Parathyroid adenoma (tissue), 2 donors: ENCODE results near the gene TTC21A.

ENCODE experiments used
- H2AFZ ChIP-seq: fragments of 300-600 bp; sonication (generic); one replicate; pipeline ENCODE4 v1.7.0; 2017; ENCODE audit warnings: antibody characterized with exemption, mild to moderate bottlenecking
- H3K27ac ChIP-seq: fragments of 300-600 bp; sonication (generic); one replicate; pipeline ENCODE4 v1.7.0; 2017
- H3K27me3 ChIP-seq: fragments of 300-600 bp; sonication (generic); one replicate; pipeline ENCODE4 v1.7.0; 2017; ENCODE audit warnings: low read length; ENCODE audit not compliant: control insufficient read depth, insufficient read depth
- H3K36me3 ChIP-seq: fragments of 300-600 bp; sonication (generic); one replicate; pipeline ENCODE4 v1.7.0; 2017; ENCODE audit warnings: low read length; ENCODE audit not compliant: control insufficient read depth, insufficient read depth
- H3K4me1 ChIP-seq: fragments of 300-600 bp; sonication (generic); one replicate; pipeline ENCODE4 v1.7.0; 2017; ENCODE audit warnings: control low read depth
- H3K4me2 ChIP-seq: fragments of 300-600 bp; sonication (generic); one replicate; pipeline ENCODE4 v1.7.0; 2017; ENCODE audit warnings: low read length
- H3K4me3 ChIP-seq: fragments of 300-600 bp; sonication (generic); one replicate; pipeline ENCODE4 v1.7.0; 2017; ENCODE audit warnings: low read depth, low read length
- H3K79me2 ChIP-seq: fragments of 300-600 bp; sonication (generic); one replicate; pipeline ENCODE4 v1.7.0; 2017; ENCODE audit warnings: control low read depth
- H3K9ac ChIP-seq: fragments of 300-600 bp; sonication (generic); one replicate; pipeline ENCODE4 v1.7.0; 2017; ENCODE audit warnings: mild to moderate bottlenecking
- H3K9me3 ChIP-seq: fragments of 300-600 bp; sonication (generic); one replicate; pipeline ENCODE4 v1.7.0; 2017; ENCODE audit warnings: low read length; ENCODE audit not compliant: control insufficient read depth
- CTCF ChIP-seq: fragments of 300-600 bp; sonication (generic); IDR thresholded peaks from one replicate; pipeline ENCODE4 v1.7.0; 2017; ENCODE audit warnings: antibody characterized with exemption, mild to moderate bottlenecking
- donor health status: primary hyperparathyroidism.

TTC21A gene

DNA sequence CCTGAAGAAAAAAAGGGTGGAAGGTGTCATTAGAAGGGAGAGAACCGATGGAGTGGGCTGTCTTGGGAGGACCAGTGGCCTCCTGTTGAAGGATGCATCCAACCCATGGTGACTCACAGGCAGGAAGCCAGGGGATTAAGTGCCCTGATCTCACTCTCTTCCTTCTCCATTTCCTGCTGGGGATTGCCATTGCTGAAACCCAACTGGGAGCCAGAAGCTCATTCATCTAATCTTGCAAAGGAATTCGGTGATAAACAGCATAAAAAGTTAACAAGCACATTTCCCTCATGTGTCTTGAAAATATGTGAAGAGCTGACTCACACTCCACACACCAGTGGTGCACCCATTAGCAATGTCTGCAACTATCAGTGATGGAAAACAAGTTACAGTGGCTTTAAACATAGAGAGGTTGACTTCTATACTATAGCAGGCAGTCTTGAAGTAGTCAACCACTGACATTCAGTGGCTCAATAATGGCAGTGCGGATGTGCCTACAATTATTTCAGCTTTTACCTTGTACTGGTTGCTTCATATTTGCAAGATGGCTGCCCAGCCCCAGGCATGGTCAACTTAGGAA lies 58.7 kb downstream of the TTC21A start:
- H3K4me3 ChIP-seq: no peak overlapping the region
- no peaks in the 10 kb centered on the region for H3K9me3 ChIP-seq
- no peaks in the 10 kb centered on the region for H3K27me3 ChIP-seq
- H3K79me2 ChIP-seq: no peaks in the 10 kb centered on the region
- TF ChIP-seq CTCF: no peak
- no peak overlapping the region for H3K9ac ChIP-seq
- H3K4me1 ChIP-seq: no peaks in the 10 kb centered on the region
- no peak overlapping the region for H3K4me2 ChIP-seq
- H2AFZ ChIP-seq: no peak overlapping the region
- H3K27ac ChIP-seq: no peak overlapping the region
- H3K36me3 ChIP-seq: no peaks in the 10 kb centered on the region

DNA sequence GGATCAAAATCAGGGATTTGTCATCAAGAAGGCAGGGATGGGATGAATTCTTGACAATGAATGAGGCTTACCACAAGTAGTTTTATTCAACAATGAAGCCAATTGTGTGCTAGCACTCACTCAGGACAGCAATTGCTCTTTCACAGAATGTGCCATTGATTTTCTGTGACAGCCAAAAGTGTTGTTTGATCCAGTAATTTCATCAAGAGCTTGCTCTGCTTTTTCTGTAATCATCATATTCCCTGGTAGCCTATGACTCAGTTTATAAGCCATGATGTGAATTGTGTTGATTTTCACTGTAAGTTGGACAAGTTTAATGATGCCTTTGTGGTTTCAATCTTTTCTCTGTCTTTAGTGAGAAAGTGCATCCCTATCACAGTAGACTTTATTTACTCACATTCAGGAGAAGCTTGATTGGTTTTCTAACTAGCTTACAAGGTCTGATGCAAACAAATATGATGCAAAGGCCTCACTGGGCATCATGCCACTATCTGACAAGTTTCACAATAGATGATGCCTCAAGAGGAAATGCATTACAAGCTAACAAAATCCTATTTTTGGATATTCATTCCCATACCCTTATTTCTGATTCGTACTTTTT lies 59.6 kb downstream of the TTC21A start:
- Histone ChIP-seq H3K4me3 (no peak overlapping the region), H2AFZ (no peak overlapping the region), H3K9ac (no peak overlapping the region)

GRCh38 chr3:39168156-39168780 lies 60.8 kb downstream of the TTC21A start:
- H3K79me2 ChIP-seq: no peaks in the 10 kb centered on the region
- no peaks in the 10 kb centered on the region for H3K27me3 ChIP-seq
- H3K9me3 ChIP-seq: no peaks in the 10 kb centered on the region
- H3K9ac ChIP-seq: no peak overlapping the region
- H3K4me1 ChIP-seq: no peaks in the 10 kb centered on the region
- no peak overlapping the region for H3K27ac ChIP-seq
- H3K4me2 ChIP-seq: no peak overlapping the region
- peak overlapping the region; percentile 23 for H2AFZ ChIP-seq
- no peak overlapping the region for H3K4me3 ChIP-seq
- TF ChIP-seq CTCF: no peak
- H3K36me3 ChIP-seq: no peaks in the 10 kb centered on the region

More for the DNA sequence above, 59.6 kb downstream of the TTC21A start:
- no peaks in the 10 kb centered on the region for H3K36me3 ChIP-seq
- no peak overlapping the region for H3K27ac ChIP-seq
- H3K27me3 ChIP-seq: no peaks in the 10 kb centered on the region
- TF ChIP-seq CTCF: no peak
- H3K9me3 ChIP-seq: no peaks in the 10 kb centered on the region
- H3K4me1 ChIP-seq: no peaks in the 10 kb centered on the region
- no peaks in the 10 kb centered on the region for H3K79me2 ChIP-seq
- no peak overlapping the region for H3K4me2 ChIP-seq

- H3K27ac ChIP-seq: no peak overlapping the region
- H3K9ac ChIP-seq: no peak overlapping the region
- H3K27me3 ChIP-seq: no peaks in the 10 kb centered on the region
- H3K4me3 ChIP-seq: no peak overlapping the region
- H2AFZ ChIP-seq: no peak overlapping the region
- no peaks in the 10 kb centered on the region for H3K79me2 ChIP-seq
- H3K9me3 ChIP-seq: no peaks in the 10 kb centered on the region
- no peaks in the 10 kb centered on the region for H3K4me1 ChIP-seq
- H3K4me2 ChIP-seq: no peak overlapping the region
- TF ChIP-seq CTCF: no peak
- no peaks in the 10 kb centered on the region for H3K36me3 ChIP-seq
Measured at GRCh38 chr3:39169712-39170111, 62.2 kb downstream of the TTC21A start.
